HG02981 (cell line): ENCODE measurements around the gene MARCHF10.

Experiments
- ATAC-seq: cut with Tn5 transposase; IDR thresholded peaks from one replicate; pipeline ENCODE4 v1.9.1; 2021; ENCODE audit warnings: mild to moderate bottlenecking, moderate library complexity; ENCODE audit not compliant: unreplicated experiment

The MARCHF10 gene

DNA sequence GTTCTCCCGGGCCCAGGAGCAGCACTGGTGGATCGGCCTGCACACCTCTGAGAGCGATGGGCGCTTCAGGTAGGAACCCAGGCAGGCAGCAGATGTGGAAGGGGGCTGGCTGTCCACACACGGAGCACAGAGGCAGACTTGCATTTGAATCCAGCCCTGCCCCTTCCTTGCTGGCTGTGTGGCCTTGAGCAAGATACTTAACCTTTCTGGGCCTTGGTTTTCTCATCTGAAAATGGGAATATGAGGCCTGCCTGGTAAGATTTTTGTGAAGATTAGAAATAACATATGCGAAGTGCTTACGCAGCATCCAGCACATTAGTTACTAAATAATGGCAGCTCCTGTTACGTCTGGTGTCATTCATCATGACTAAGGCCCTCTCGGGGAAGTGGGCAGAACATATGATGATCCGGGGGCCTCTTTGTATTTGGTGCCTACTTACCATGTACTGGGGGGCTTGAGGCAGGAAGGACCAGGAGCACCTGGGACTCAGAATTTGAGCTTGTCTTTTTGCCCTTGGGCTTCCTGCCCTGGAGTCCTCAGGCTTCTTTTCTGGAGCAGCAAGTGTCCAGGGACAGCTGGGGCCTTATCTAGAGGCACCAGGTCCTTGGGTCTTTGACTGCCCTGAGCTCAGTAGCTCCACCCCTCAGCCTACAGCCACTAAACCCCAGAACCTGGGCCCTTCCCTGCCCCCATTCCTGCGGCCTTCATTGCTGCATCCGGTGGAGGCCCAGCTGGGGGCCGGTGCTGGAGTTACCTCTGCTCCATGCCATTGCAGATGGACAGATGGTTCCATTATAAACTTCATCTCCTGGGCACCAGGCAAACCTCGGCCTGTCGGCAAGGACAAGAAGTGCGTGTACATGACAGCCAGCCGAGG lies 126.8 kb downstream of the MARCHF10 start:
- no peak for ATAC-seq

DNA sequence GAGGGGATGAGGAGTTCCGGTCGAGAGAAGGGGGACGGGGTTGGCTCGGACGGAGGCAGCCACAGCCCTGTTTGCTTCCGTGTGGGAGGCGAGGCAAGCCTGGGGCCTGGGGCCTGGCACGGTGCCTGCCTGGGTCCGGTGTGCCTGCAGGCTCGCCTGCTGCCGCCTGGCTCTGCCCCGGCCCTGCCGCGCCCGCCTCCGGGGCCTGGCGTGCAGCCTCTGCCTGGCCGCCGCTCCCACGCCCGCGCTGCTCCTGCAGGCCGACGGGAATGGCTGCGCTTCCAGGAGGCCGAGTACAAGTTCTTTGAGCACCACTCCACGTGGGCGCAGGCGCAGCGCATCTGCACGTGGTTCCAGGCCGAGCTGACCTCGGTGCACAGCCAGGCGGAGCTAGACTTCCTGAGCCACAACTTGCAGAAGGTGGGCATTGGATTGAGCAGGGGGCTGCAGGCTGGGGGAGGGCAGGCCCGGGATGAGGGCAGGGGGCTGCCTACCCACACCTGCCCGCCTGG lies 127.5 kb downstream of the MARCHF10 start:
- ATAC-seq = no peak

DNA sequence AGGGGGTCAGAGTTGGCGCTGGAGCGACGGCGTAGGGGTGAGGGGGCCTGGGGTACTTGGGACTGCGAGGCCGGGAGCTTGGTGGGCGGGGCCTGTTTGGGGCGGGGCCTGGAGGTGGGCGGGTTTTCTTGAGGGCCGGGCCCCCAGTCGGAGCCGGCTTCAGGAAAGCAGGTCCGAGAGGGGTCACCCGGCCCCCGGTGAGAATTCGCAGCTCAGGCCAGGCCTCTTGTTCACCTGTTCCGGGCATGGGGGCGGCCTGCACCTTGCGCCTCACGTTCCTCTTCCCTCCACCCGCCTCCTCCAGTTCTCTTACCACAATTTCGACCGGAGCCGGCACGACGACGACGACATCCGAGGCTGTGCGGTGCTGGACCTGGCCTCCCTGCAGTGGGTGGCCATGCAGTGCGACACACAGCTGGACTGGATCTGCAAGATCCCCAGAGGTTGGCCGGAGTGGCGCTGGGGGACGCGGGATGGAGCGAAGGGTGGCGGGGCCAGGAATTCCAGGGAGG lies 128.2 kb downstream of the MARCHF10 start:
- ATAC-seq = no peak

DNA sequence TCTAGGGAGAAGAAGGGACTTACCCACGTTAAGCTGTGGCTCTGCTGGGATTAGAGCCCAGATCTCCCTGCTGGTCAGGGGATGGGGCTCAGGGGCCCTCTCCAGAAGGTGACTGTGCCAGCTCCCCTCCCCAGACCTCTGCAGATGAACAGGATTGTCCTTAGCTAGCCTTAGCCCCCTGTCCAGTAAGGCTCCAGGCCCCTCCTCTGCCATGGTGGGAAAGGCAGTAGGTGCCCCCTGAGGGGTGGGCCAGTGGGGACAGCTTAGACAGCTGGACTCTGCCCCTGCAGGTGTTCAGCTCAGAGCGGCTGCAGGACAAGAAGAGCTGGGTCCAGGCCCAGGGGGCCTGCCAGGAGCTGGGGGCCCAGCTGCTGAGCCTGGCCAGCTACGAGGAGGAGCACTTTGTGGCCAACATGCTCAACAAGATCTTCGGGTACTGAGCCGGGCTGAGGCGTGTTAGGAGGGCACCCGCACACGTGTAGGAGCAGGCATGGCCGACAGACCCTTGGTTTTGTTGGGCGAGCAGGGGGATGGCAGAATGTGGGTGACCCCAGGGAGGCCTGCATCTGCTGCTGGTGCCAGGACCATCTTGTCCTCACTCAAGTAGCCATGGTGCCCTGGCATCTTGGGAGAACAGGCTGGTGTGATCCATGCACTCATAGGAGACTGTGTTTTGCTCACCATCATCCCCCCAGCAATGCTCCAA lies 129.7 kb downstream of the MARCHF10 start:
- ATAC-seq = no peak

DNA sequence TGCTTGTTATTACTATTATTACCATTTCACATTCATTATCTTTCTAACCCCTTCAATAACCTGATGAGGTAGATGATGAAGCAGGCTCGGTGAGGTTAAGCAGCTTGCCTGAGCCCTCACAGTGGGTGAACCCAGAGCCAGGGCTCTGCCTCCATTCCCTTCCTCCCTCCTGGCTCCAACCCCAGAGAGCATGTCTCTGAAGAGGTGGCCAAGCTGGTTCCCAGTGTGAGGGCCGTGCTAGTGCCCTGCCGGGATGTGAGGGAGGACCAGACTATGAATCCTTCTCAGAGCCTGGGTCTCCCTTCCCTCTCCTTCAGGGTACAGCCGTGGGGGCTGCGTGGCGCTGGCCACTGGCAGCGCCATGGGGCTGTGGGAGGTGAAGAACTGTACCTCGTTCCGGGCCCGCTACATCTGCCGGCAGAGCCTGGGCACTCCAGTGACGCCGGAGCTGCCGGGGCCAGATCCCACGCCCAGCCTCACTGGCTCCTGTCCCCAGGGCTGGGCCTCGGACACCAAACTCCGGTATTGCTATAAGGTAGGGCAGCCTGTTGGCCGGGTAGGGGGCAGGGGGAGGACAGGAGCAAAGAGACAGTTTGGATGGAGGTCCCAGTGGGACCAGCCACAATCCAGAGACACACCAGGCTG lies 131.0 kb downstream of the MARCHF10 start:
- ATAC-seq = no peak

DNA sequence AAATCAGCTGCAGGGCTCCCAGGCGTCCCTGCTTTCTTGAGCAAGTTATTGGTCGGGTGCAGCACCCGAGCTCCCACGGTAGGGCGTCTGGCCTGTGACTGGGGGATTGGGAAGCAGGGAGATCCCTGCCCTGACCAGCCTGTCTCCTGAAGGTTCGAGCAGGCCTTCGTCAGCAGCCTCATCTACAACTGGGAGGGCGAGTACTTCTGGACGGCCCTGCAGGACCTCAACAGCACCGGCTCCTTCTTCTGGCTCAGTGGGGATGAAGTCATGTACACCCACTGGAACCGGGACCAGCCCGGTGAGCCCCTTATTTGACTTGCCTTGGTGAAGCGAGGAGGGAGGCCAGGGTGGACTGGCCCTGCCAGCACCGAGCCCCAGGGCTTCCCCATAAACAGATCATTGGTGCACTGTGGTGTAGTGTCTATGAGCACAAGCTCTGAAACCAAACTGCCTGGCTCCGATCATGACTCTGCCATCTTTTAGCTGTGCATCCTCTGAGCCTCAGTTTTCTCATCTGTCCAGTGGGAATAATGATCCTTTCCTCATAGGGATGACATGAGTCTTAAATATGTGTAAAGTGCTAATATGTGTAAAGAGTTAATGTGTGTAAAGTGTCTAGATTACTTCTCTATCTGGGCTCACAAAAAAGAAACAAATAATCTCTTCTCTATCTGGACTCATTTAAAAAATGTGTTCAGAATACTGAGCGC lies 131.7 kb downstream of the MARCHF10 start:
- ATAC-seq = no peak

DNA sequence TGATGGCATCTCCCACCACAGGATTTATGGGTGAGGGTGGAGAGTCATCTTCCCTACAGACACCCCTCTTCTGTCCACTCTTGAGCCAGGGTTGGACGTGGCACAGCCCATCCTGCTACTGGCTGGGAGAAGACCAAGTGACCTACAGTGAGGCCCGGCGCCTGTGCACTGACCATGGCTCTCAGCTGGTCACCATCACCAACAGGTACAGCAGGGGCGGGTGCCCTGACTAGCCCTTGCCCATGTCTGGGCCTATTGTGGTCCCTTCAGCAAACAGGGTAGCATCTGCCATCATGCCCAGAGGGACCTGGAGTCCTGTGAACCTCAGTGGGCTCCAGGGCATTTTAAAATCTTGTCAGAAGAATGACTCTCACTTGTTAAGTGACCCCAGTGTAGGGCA lies 132.4 kb downstream of the MARCHF10 start:
- no peak for ATAC-seq

DNA sequence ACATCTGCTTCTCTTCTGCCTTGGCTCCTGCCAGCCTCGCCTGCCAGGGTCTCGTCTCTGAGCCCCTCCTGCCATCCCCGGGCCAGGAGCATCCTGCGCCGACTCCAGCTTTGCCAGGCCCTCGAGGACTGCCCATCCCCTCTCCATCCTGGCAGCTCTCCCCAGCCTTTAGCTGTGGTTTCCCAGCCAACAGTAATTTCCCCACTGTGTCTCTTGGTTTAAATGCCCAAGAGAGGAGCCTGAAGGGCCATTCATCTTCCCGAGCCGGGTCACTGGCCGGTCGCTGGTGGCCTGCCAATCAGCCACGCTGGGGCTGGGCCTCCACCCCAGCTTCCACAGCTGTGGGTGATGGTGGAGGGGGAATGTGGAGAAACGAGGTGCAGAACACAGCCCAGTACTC lies 132.9 kb downstream of the MARCHF10 start:
- ATAC-seq = no peak

DNA sequence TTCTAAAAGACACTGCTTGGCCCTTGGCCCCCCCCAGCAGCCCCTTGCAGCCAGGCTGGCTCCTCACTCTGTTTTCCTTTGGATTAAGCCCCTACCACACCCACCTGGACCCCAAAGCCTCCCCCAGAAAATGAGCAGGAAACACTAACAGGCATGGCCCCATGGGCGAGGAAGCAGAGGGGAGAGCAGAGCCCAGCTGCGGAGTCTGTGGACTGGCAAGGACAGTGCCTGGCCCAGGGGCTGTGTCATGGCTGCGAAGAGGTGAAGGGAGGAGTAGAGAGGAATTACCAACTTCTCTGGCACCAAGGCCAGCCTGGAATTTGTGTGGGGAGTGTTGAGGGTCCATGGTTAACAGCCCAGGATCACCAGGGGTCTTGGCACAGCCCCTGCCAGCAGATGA lies 133.3 kb downstream of the MARCHF10 start:
- no peak for ATAC-seq

DNA sequence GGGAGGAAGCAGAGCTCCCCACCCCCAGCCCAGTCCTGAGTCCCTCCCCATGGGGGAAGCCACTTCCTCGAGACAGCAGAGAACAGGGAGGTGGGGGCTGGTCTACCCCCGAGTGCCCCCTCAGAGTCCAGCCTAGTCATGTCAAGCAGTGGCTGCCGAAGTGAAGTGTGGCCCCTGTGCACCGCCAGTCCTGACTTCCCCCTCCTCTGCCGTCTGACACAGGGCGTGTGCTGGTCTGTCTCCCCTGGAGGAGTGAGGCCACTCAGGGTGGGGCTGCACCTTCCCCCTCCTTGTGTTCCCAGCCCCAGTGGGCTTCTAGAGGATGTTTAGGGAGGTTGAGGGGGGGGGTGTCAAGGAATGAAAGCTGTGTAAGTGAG lies 133.8 kb downstream of the MARCHF10 start:
- no peak for ATAC-seq

DNA sequence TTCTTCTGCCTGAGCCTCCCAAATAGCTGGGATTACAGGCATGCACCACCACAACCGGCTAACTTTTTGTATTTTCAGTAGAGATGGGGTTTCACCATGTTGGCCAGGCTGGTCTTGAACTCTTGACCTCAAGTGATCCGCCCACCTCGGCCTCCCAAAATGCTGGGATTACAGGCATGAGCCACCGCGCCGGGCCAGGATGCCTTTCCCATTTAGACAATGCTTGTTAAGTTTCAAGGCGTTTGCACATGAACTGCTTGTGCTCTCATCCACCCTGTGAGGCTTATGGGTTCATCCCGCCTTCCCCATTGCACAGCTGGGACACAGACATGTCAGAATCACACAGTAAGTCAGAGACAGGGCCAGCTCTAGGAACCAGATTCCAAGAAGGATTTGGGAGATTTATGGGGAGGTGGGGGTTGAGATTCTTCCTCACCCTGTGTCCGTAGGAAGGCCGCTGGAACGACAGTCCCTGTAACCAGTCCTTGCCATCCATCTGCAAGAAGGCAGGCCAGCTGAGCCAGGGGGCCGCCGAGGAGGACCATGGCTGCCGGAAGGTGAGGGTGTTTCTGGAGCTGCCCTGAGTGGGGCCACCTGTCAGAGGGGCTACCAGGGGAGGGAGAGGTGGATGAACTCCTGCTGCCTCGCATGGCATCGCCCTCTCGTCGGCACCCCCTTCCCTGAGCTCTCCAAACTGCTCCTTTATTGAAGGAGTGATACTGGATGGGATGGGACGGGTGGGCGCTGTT lies 134.3 kb downstream of the MARCHF10 start:
- no peak for ATAC-seq

DNA sequence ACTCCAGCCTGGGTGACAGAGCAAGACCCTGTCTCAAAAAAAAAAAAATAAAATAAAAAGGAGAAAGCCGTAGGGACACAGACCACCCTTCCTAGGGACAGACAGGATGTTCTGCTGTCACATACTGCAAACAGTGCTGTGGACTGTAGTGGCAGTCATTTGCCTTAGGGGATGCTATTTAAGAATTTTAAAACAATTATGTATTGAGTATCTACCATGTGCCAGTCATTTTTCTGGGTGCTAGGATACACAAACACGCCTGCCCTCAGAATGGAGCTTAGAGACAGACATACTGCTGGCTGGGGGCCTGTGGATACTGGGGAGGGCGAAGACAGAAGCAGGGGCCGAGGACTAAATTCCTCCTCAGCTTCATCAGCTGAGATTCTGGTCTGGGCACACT lies 135.2 kb downstream of the MARCHF10 start:
- no peak for ATAC-seq

DNA sequence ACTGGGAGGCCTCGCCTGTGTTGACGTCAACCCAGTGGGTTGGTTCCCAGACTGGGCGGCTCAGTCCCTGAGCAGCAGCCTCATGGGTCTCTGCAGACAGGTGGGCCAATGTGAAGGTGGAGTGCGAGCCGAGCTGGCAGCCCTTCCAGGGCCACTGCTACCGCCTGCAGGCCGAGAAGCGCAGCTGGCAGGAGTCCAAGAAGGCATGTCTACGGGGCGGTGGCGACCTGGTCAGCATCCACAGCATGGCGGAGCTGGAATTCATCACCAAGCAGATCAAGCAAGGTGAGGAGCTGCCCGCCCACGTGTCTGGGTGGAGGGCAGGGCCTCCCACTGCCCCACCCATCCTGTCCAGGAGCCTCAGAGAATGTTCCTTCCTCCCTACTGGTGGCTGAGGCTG lies 136.6 kb downstream of the MARCHF10 start:
- ATAC-seq = no peak

DNA sequence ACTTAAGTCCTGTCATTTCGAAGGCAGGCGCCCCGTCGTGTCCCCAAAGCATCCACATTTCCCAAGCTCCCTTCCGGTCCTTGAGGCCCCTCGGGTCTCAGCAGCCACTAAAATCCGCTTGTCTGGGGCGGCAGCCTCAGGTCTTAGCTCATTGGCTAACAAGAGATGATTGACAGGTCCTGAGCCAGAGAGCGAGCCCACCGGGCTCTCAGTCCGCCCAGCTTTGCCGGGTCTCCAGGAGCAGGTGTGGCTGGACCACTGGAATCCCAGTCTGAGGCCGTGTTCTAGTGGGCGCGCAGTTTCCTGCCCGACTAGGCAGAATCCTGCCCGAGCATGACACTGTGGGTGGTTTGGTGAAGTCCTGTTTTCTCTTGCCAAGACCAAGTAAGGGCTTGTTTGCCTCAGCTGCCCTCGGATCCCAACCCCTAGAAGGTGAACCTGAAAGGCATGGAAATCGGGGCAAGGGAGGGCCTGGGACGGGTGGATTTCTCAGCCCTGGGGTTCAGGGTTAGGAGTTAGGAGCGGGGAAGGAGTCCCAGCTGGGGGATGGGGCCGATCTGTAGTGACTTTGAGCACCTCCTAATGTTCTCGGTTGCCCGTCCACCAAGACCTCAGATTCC lies 137.8 kb downstream of the MARCHF10 start:
- ATAC-seq = no peak

DNA sequence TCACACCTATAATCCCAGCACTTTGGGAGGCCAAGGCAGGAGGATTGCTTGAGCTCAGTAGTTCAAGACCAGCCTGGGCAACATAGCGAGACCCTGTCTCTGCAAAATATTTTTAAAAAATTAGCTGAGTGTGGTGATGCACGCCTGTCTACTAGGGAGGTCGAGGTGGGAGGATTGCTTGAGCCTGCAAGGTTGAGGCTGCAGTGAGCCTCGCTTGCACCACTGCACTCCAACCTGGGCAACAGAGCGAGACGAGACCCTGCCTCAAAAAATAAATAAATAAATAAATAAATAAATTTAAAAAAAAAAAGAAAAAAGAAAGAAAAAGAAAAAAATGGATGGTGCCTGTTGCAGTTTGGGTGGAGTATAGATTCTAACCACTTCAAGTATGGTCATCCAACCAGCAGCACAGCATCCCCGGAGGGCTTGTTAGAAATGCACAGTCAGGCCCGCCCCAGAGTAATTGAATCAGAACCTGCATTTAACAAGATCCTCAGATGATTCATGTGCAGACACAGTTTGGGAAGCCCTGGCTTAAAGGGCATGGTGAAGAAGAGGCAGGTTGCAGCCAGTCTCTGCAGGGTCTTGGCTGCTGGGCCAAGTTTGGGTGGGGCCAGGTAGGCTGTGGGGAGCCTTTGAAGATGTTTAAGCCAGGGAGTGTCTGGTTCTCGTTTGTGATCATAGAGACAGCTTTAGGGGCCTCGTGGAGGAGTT lies 139.9 kb downstream of the MARCHF10 start:
- no peak for ATAC-seq

DNA sequence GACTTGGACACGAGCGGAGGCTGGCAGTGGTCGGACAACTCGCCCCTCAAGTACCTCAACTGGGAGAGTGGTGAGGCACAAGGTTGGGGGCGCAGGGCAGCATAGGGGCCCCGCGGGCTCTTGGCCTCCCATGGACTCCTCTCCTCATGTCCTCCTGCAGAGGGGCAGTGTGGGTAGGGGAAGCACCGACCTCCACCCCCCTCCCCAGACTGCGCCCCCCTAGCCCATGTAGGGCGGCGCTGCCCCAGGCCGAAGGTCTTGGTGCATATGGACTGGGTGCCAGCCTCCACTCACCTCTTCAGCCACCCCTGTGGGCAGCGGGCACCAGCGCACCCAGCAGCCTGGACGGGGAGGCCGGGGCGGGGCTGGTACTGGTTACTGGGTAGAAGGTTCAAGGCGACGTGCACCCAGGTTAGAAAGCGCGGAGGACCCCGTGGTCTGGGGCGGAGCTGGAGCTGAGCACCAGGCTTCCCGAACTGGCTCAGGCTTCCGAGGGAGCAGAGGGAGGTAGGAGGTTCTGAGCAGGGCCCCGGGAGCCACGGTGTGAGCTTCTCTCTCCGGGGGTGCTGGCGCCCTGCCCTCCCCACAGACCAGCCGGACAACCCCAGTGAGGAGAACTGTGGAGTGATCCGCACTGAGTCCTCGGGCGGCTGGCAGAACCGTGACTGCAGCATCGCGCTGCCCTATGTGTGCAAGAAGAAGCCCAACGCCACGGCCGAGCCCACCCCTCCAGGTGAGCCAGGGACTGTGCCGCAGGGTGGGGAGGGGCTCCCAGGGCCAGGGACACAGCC lies 141.1 kb downstream of the MARCHF10 start:
- ATAC-seq = no peak

DNA sequence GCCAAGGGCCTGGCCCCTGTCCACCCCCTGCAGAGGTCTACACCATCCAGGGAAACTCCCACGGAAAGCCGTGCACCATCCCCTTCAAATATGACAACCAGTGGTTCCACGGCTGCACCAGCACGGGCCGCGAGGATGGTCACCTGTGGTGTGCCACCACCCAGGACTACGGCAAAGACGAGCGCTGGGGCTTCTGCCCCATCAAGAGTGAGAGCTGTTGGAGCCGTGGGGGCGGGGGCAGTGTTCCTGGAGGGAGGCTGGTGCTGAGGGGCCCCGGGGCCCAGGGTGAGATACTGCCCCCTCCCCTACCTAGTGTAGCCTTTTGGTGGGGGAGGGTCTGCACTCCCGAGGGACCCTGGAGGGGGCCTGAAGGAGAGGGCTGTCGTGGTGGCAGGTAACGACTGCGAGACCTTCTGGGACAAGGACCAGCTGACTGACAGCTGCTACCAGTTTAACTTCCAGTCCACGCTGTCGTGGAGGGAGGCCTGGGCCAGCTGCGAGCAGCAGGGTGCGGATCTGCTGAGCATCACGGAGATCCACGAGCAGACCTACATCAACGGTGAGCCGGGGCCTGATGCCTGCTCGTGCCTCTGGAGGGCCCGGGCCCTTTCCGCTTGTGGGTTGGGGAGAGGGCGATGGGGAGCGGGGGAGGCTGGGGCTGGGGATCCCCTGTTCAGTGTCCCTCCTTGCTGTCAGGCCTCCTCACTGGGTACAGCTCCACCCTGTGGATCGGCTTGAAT lies 141.9 kb downstream of the MARCHF10 start:
- ATAC-seq = no peak

DNA sequence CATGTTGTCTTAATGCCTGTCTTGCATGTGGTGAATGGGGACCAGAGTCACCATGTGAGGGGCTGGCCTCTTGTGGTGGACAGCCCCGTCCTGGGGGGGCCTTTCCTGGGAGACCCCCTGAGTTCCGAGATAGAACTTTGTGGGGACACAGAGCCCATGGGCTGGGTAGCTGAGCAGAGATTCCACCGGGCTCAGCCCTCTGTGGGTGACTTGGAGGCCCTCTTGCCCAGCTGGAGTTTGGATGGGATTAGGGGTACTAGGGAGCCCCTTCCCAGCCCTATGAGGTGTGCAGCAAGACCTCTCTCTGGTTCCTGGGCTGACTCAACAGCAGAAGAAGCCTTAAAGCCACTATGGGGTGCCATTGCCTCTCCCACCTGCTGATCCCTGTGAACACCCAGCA lies 142.5 kb downstream of the MARCHF10 start:
- ATAC-seq = no peak
